Psoas muscle (tissue), 8 donors: ENCODE data around the gene FRRS1L. TPM values are rescaled to one million over a fixed set of nuclear protein-coding genes. Genes with fewer than 3 reads are reported as not detected.

Source experiments
- ATAC-seq, 4 donors: fragments of 200-7000 bp; cut with Tn5 transposase; one replicate each; pipeline ENCODE4 v1.9.1; 2020; ENCODE audit warnings: moderate library complexity in 3 of 4, mild to moderate bottlenecking in 2 of 4
- DNase-seq, 2 donors: peaks; one replicate each; pipeline ENCODE4 v3.0.0-alpha.2; 2020
- H3K27ac ChIP-seq: fragments of 200-600 bp; one replicate; pipeline ENCODE4 v1.8.0; 2022
- H3K27me3 ChIP-seq, 3 donors: fragments of 200-600 bp in 1 of 3; one replicate each; pipeline versions ENCODE4 v1.6.1 to v1.8.0; 2013 to 2022; ENCODE audit warnings: low read length in 2 of 3, mild to moderate bottlenecking in 2 of 3, moderate library complexity in 1 of 3; ENCODE audit not compliant: insufficient read depth in 3 of 3
- H3K36me3 ChIP-seq, 2 donors: fragments of 200-600 bp in 1 of 2; one replicate each; pipeline versions ENCODE4 v1.6.1 to v1.8.0; 2013 to 2022; ENCODE audit warnings: low read depth in 1 of 2, mild to moderate bottlenecking in 1 of 2, moderate library complexity in 1 of 2; ENCODE audit not compliant: insufficient read depth in 1 of 2
- H3K4me1 ChIP-seq: fragments of 200-600 bp; one replicate; pipeline ENCODE4 v1.8.0; 2022
- H3K4me3 ChIP-seq: fragments of 200-600 bp; one replicate; pipeline ENCODE4 v1.8.0; 2022; ENCODE audit warnings: mild to moderate bottlenecking
- H3K9me3 ChIP-seq: fragments of 200-600 bp; one replicate; pipeline ENCODE4 v1.8.0; 2022
- CTCF ChIP-seq: fragments of 200-600 bp; IDR thresholded peaks from one replicate; pipeline ENCODE4 v1.8.0; 2022; ENCODE audit warnings: antibody characterized with exemption
- WGBS, 3 donors: extraction: QIAGEN DNeasy Blood & Tissue Kit; methylation state at CpG; one replicate each; pipeline versions ENCODE4 v1.1.6 to v1.1.7; 2013; 5-methylcytosine and 5-hydroxymethylcytosine counted together
- intact Hi-C, 2 donors: fragments of 100-400 bp; cut with DNase I; formaldehyde crosslinking; loops; one replicate each; pipeline versions ENCODE4 v1.11.0 to v1.14.2; 2022
- polyA plus RNA-seq, 3 donors: library from polyadenylated mRNA; stranded (reverse); fragments of 200-250 nt; gene quantifications; one replicate each; pipeline ENCODE4 v1.2.3, GENCODE V29; 2013
- total RNA-seq, 4 donors: library from RNA; stranded (reverse); fragmentation: NEBNext Ultra II Directional in 2 of 4; extraction: Animal tissue kit (Norgen Biotek cat#: 25700) in 2 of 4; gene quantifications; one replicate each; pipeline versions ENCODE4 v1.2.1 to v1.2.4, GENCODE V29; 2021 to 2023
- donor health status: healthy with polysubstance abuse.
- donor health status: DM: no; HTN: no; CAD: no; lungs with moderate emphysema.
- donor health status: Bipolar disorder and iron deficiency.
- donor health status: healthy.
- donor health status: DM: yes; HTN: yes; CAD: no.
- donor health status: DM: no; HTN: no; CAD: no.
- donor health status: DM: no; HTN: no; CAD: no.
- donor health status: DM: yes; HTN: yes; CAD: no.

FRRS1L gene
- total and polyA plus RNA-seq, 7 donors, result under 0.01 to 0.04 (median 0.01) TPM; not detected in 4

DNA sequence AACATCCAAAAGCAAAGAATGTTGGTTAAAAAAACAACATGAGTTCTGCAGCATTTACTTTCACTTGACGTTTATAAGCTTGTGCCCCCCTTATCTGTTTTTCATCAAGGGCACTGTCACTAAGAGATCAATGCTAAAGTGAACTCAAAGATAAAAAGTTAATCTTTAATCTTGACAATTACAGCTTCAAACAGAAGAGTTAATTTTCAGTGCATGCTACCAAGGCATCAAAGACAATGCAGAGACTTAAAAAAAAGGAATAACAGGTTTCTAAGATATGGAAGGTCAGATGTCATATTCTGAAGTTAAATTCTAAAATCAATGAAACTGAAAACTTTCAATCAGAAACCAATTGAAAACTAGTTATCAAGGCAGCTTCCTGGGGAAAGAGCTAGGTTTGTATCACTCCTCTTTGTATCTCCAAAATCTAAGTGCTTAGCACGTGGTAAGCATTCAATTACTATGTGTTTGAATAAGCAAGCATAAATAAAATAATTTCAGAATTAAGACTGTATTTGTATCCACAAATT lies 84.9 kb downstream of the FRRS1L start:
- no peaks in the 10 kb centered on the region for H3K9me3 ChIP-seq
- no peak overlapping the region for H3K4me3 ChIP-seq
- intact Hi-C loops, result no loop called here
- H3K27ac ChIP-seq, result no peak overlapping the region
- H3K36me3 ChIP-seq, result peaks cover 0 to 83% of the 10 kb centered on the region in 2 donors
- WGBS, 3 donors, result 48 to 79% (median 71%) methylated on average over 2 of the region's 2 CpGs
- H3K4me1 ChIP-seq, result no peaks in the 10 kb centered on the region
- H3K27me3 ChIP-seq, result no peaks in the 10 kb centered on the region
- ATAC-seq, result no peak
- DNase-seq, result no peak
- no peak for TF ChIP-seq CTCF

Other genes with a start within 250 kb of the FRRS1L start
- gene ELP1, start 233.1 kb downstream of the FRRS1L start, total RNA-seq, result 10 to 100 TPM in 3 of 4 donors, 1 to 10 TPM in 1; 9.8 to 21.0 (median 17.9) TPM
- gene ELP1, start 233.1 kb downstream of the FRRS1L start, polyA plus RNA-seq, result 10 to 100 TPM in 2 of 3 donors, 1 to 10 TPM in 1; 9.6 to 17.5 (median 14.3) TPM
- gene ABITRAM, start 232.8 kb downstream of the FRRS1L start, total RNA-seq, result 10 to 100 TPM in 1 of 4 donors, 1 to 10 TPM in 3; 7.6 to 15.2 (median 8.3) TPM
- 10 to 100 TPM; 14.1 to 37.9 (median 24.3) TPM for gene ABITRAM, start 232.8 kb downstream of the FRRS1L start, polyA plus RNA-seq
- gene CTNNAL1, start 153.8 kb downstream of the FRRS1L start, total RNA-seq, result 10 to 100 TPM; 27.2 to 48.2 (median 32.5) TPM
- gene CTNNAL1, start 153.8 kb downstream of the FRRS1L start, polyA plus RNA-seq, result 10 to 100 TPM; 14.1 to 49.4 (median 44.2) TPM
- 10 to 100 TPM; 32.4 to 77.8 (median 44.3) TPM for gene TMEM245, start 47.3 kb downstream of the FRRS1L start, total RNA-seq
- 10 to 100 TPM in 2 of 3 donors, 1 to 10 TPM in 1; 6.0 to 58.0 (median 16.8) TPM for gene TMEM245, start 47.3 kb downstream of the FRRS1L start, polyA plus RNA-seq
- gene EPB41L4B, start 153.8 kb upstream of the FRRS1L start, total RNA-seq, result 1 to 10 TPM in 3 of 4 donors, under 1 TPM in 1; 0.54 to 4.6 (median 1.7) TPM
- 1 to 10 TPM in 2 of 3 donors, under 1 TPM in 1; 0.33 to 2.6 (median 1.8) TPM for gene EPB41L4B, start 153.8 kb upstream of the FRRS1L start, polyA plus RNA-seq